ENCODE data around the gene CRACR2A. TPM values are rescaled to one million over a fixed set of nuclear protein-coding genes. Genes with fewer than 3 reads are reported as not detected.

The CRACR2A gene
- total and polyA plus RNA-seq, 5 experiments from 2014 or later: 7.7 to 26.3 (median 17.2) TPM

DNA sequence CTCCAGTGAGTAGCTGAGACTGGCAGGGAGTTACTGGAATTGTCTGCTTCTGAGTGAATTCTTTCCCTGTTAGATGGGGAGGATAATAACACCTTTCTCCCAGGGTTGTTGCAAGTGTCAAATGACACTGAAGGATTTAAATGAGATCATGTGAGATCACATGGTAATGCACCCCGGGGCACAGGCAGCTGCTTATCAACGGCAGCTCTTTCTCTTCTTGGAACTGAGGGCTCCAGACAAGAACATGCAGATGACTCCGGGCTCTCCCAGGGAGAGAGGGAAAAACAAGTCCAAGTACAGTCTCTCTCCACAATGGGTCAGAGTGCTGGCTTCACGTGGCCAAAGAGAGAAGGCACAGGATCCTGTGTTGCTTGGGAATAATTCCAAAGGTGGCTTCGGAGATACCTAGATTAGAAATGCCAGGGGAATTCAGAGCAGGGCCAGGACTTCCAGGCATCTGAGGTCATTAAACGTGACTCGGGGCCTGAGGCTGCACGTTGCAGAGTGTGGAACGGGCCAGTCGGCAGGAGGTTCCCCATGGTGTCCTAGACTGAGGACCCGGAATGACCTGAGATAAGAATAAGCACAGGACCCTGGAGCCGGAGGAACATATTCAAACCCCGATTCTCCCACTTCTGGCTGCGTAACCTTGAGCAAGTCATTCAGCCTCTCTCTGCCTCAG lies 152.7 kb downstream of the CRACR2A start:
- H3K36me3 Mint-ChIP-seq: no peaks in the 10 kb centered on the region
- H3K27me3 Mint-ChIP-seq: peaks cover 0 to 9% (median 2%) of the 10 kb centered on the region in 5 donors
- ATAC-seq (no peak), DNase-seq (peak in 1 of 10 donors; percentile 28)
- no peak overlapping the region for H3K27ac Mint-ChIP-seq
- peaks cover 0 to 9% (median 5%) of the 10 kb centered on the region in 4 donors for H3K4me1 Mint-ChIP-seq
- H3K9me3 Mint-ChIP-seq: no peaks in the 10 kb centered on the region
- H3K4me3 Mint-ChIP-seq: no peak overlapping the region
- POLR2A ChIA-PET: no interaction called here

DNA sequence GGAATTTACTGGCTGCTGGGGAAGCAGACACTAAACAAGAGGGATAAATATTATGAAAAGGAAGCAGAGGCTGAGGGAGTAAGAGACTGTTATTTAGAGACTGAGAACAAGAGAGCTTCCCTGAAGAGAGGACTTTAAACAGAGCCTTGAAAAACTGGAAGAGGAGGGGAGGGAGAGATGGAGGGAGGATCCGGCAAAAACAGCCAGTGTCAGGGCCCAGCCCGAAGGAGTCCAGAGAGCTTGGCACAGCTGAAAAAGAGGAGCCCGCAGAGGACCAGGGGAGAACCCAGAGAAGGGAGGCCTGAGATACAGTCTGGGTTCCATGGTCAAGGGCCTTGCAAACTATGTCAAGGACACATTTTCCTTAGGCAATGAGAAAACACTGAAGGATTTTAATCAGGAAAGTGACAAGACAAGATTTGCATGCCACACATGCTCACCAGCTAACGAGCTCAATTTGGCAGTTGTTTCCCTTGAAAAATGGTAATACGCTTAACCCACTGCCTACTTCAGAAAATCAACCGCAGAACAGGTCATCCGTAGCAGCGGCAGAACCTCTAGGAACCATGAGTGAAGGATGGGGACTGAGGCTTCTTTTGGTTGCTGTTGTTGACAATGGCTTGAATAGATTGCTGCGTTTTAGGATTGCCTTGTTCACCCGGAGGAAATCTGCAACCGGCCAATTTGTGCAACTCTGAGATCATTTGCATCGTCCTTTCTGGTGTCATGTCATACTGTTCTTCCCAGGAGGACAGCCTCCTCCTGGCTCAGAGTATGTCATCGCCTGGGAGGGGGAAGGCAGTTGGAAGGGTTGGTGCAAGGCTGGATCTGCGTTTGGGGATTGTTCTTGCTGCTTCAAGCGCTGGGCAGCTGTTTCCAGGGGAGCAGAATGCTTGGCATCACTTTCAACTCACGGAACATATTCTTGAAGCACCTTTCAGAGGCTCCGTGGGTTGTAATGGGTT lies 153.7 kb downstream of the CRACR2A start:
- H3K36me3 Mint-ChIP-seq: no peaks in the 10 kb centered on the region
- ATAC-seq (no peak), DNase-seq (peak in 1 of 10 donors; percentile 24)
- peaks cover 0 to 2% (median 0%) of the 10 kb centered on the region in 4 donors for H3K4me1 Mint-ChIP-seq
- H3K9me3 Mint-ChIP-seq: no peaks in the 10 kb centered on the region
- peak overlapping the region in 1 of 10 donors; percentile 59 for H3K27ac Mint-ChIP-seq
- H3K27me3 Mint-ChIP-seq: peaks cover 0 to 9% (median 2%) of the 10 kb centered on the region in 5 donors
- POLR2A ChIA-PET: no interaction called here
- H3K4me3 Mint-ChIP-seq: no peak overlapping the region

DNA sequence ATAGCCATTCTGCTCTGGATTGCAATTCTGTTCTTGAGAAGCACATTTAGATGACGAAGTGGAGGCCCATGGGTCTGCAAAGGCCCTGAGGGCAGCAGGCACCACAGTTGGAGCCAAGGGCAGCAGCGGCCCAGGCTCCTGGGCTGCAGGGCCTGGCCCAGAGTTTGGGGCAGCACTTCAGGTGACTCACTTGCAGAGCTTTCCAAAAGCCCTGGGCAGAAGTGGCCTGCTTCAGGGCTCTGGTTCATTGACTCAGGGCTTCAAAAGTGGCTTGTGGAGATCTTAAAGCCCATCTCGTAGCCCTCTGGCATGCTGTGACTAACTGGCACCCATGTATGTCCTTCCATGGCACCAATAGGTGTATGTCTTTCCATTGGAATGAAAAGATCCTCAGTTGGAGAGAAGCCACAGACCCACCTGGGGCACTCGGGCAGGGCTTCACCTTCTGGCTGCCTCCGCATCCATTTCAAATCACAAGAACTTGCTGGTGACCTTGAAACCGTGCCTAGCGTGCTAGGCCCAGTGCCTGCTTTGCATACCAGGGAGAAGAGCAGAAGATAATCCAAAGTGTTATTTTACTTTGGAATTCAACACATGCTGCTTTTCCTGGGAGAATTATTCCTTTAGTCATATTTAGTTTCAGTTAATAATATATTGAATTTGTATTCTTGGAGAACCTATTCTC lies 155.2 kb downstream of the CRACR2A start:
- Mint-ChIP-seq H3K36me3 (no peaks in the 10 kb centered on the region), H3K9me3 (no peaks in the 10 kb centered on the region), H3K4me3 (no peak overlapping the region), H3K27ac (no peak overlapping the region), H3K27me3 (peaks cover 1 to 15% (median 2%) of the 10 kb centered on the region in 5 donors), H3K4me1 (peaks cover 0 to 2% (median 0%) of the 10 kb centered on the region in 4 donors)
- ATAC-seq: no peak
- DNase-seq: peak in 1 of 10 donors; percentile 6
- POLR2A ChIA-PET: no interaction called here

DNA sequence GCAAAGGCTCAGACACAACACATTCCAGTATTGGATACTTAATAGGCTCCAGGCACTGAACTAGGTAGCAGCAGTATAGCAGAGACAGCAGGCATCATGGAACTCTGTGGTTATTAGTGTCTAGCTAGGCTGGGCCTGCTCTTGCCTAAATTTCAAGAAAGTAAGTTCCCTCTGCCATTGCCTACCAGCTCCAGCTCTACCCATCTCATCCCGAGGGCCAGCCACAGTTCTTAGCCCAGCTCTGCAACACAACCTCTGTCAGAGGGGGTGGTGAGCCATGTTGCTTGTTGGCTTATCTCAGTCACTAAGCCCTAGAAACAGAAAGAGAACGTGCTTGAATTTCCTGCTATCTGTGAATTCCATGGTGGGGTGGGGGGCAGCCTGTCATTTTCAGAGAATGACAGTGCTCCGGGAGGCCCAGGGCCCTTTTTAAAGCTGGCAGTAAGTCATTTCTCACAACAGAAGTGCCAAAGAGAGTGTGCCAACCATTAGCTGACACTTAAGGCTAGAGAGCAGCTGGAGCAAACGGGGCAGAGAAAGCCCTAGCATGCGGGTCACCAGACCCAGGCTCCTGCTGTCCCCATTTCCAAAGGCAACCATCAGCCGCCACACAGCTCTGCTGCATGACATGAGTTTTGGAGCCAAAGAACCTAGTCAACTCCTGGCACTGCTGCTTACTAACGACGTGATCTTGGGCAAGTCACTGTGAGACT lies 156.1 kb downstream of the CRACR2A start:
- Mint-ChIP-seq H3K4me1 (peaks cover 0 to 2% (median 0%) of the 10 kb centered on the region in 4 donors), H3K27ac (peak overlapping the region in 1 of 10 donors; percentile 80), H3K27me3 (peaks cover 1 to 15% (median 2%) of the 10 kb centered on the region in 5 donors), H3K36me3 (no peaks in the 10 kb centered on the region), H3K4me3 (no peak overlapping the region), H3K9me3 (no peaks in the 10 kb centered on the region)
- ATAC-seq (no peak), DNase-seq (peak in 1 of 10 donors; percentile 61)
- POLR2A ChIA-PET: no interaction called here

DNA sequence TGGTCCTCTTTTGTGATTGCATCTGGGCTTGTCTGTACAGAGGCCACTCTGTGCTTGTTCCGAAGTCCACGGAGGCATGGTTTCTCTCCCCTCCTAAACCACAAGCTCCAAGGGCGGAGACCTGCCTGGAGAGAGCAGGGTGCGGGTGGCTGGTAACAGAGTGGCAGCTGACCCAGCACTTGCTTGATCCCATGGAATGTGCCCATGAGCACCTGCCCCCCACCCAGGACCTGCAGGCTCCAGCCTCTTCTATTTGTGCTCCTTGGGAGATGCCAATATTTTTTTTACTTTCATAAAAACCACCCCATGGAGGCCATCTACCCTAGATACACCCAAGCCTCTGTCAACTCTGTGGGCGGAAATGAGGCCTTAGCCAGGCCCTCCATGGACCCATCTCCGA lies 157.2 kb downstream of the CRACR2A start:
- H3K9me3 Mint-ChIP-seq: no peaks in the 10 kb centered on the region
- no peaks in the 10 kb centered on the region for H3K36me3 Mint-ChIP-seq
- POLR2A ChIA-PET: no interaction called here
- H3K27me3 Mint-ChIP-seq: peaks cover under 1 to 13% (median 2%) of the 10 kb centered on the region in 5 donors
- peak in 1 of 10 donors; percentile 32 for DNase-seq
- no peak overlapping the region for H3K4me3 Mint-ChIP-seq
- H3K27ac Mint-ChIP-seq: no peak overlapping the region
- peaks cover 0 to 2% (median 0%) of the 10 kb centered on the region in 4 donors for H3K4me1 Mint-ChIP-seq
- no peak for ATAC-seq

DNA sequence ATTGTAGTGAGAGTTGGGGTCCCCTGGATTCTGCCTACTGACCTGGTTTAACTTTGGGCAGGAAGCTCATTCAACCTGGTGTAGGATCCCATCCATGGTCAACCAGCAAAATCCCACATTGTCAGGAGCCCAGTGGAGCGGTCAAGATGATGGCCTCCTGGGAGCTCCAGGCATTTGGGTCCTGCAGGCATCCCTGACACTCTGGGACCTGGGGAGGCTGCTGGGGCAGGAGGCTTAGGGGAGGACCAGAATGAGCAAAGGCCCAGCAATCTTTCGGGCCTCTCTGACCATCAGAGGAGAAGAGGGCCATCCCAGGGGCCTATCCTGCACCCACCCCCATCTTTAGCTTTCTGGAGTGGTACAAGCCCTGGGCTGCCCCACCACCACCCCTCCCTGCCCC lies 157.9 kb downstream of the CRACR2A start:
- no peaks in the 10 kb centered on the region for H3K9me3 Mint-ChIP-seq
- peaks cover 0 to 2% (median 0%) of the 10 kb centered on the region in 4 donors for H3K4me1 Mint-ChIP-seq
- H3K4me3 Mint-ChIP-seq: no peak overlapping the region
- ATAC-seq (no peak), DNase-seq (peak in 1 of 10 donors; percentile 28)
- no peaks in the 10 kb centered on the region for H3K36me3 Mint-ChIP-seq
- peaks cover 0 to 16% (median 2%) of the 10 kb centered on the region in 5 donors for H3K27me3 Mint-ChIP-seq
- no peak overlapping the region for H3K27ac Mint-ChIP-seq
- POLR2A ChIA-PET: no interaction called here

DNA sequence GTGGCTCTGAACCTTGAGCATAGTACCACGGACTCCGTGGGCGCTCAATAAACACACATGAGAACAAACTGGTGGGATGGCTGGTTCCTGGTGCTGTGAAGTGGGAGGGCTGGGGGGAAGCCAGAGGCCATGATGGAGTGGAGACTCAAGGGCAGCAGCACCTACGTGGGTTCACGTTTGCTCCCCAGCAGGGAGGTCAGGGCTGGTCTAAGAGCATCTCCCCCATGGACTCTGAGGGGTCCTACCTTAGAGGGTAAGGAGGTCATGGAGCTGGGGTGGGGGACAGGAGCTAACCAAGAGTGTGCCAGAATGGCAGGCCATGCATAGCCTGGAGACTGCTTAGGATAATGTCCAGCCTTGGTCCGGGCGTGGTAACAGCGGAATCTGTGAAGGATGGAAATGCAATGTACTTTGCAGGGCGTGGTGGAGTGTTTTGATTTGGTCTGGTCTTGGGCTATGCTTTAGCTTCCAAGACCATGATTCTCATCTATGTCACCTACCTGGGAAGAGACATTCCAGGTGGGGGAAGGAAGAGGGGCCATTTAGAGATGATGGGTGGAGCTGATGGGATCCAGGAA lies 158.9 kb downstream of the CRACR2A start:
- H3K36me3 Mint-ChIP-seq: no peaks in the 10 kb centered on the region
- H3K4me1 Mint-ChIP-seq: peaks cover 0 to 2% (median 0%) of the 10 kb centered on the region in 4 donors
- H3K27me3 Mint-ChIP-seq: peaks cover 0 to 16% (median 2%) of the 10 kb centered on the region in 5 donors
- no peaks in the 10 kb centered on the region for H3K9me3 Mint-ChIP-seq
- no peak overlapping the region for H3K27ac Mint-ChIP-seq
- no peak overlapping the region for H3K4me3 Mint-ChIP-seq
- ATAC-seq (no peak), DNase-seq (peak in 1 of 10 donors; percentile 47)
- POLR2A ChIA-PET: no interaction called here

DNA sequence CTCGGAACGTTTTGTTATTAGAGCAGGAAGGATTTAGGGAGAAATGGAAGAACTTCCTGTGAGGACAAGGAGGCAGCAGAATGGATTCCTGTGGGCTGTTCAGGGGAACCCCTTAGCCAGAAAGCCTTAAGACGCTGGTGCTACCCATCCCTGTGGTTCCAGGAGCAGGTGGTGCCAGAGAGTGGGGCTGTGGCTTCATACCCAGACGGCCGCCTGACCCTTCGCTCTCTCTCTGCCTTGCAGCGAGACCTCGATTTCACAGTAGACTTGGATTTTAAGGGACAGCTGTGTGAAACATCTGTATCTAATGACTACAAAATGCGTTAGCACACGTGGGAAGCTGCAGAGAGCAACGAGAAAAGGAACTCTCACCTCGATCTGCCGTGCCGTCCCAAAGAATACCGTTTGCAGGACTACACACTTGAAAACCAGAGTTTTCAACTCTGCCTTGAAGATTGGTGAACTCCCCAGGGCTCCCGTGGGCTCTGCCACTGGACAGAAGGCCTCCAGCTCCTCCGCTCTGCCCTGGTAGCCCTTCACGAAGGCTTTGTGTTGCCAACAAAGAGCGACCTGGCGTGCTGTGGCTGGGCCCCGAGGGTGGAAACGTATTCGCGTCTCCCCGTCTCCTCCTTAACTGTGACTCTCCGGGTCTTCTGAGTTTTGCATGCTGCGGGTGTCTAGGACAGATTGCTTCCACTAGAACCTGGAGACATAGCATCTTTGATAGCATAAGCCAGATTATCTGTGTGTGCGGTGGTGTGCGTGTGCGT lies 159.9 kb downstream of the CRACR2A start:
- H3K27me3 Mint-ChIP-seq: peaks cover 0 to 16% (median 5%) of the 10 kb centered on the region in 5 donors
- ATAC-seq: no peak

DNA sequence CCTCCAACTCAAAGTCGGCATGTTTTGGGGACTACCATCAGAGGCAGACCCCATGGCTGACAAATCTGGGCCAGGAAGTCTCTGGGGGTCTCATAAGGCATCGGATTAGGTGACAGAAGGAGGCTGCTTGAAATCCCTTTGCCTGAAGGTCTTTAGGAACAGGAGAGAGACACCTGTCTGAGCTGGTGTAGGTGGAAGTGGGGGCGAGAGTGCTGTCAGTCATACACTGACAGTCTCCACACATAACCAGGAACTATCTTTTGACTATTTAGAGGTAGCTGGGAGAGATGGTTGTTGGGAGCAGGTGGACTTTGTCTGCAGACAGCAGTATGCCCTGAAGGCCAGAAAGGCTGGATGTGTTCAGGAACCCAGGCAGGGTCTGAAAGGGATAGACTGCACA lies 163.2 kb downstream of the CRACR2A start:
- POLR2A ChIA-PET: no interaction called here
- peak overlapping the region in 1 of 10 donors; percentile 25 for H3K27ac Mint-ChIP-seq
- peak in 1 of 10 donors; percentile 32 for DNase-seq
- H3K9me3 Mint-ChIP-seq: peaks cover 0 to 4% (median 0%) of the 10 kb centered on the region in 9 donors
- peaks cover 0 to 21% (median 12%) of the 10 kb centered on the region in 5 donors for H3K27me3 Mint-ChIP-seq
- H3K36me3 Mint-ChIP-seq: no peaks in the 10 kb centered on the region
- H3K4me3 Mint-ChIP-seq: no peak overlapping the region
- no peaks in the 10 kb centered on the region for H3K4me1 Mint-ChIP-seq
- no peak for ATAC-seq

More for the DNA sequence above, 159.9 kb downstream of the CRACR2A start:
- Mint-ChIP-seq H3K27ac (no peak overlapping the region), H3K4me1 (peaks cover 0 to 2% (median 0%) of the 10 kb centered on the region in 4 donors), H3K4me3 (no peak overlapping the region), H3K36me3 (no peaks in the 10 kb centered on the region), H3K9me3 (no peaks in the 10 kb centered on the region)
- peak in 1 of 10 donors; percentile 18 for DNase-seq
- POLR2A ChIA-PET: no interaction called here

DNA sequence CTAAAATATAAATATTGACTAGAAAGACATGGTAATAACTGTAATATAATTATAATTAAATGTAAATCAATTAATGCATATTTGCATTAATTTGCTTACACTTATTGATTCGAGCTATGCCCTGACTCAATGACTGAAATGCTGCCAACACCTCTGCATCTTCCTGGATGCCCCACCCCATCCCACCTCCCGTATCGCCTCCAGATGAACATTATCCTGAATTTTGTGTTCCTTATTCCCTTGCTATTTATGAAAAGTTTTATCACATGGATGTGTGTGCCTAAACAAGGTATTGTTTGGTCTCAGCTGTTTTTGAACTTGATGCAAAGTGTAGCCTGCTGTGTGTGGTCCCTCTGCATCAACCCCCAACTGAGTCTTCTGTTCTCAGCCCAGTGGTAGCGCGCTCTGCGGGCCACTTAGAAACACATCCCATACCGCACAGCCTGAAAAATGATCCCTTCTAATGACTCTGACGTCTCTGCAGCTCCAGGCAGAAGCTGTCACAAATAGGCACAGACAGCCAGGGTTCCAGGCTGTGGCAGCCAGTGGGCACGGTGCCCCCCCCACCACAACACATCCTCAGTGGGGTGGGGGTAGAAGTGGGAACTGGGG lies 165.4 kb downstream of the CRACR2A start:
- Mint-ChIP-seq H3K27ac (no peak overlapping the region), H3K9me3 (peaks cover 0 to 15% (median 4%) of the 10 kb centered on the region in 9 donors), H3K27me3 (peaks cover 0 to 18% (median 10%) of the 10 kb centered on the region in 5 donors), H3K36me3 (peaks cover 0 to 6% (median 0%) of the 10 kb centered on the region in 3 donors), H3K4me3 (no peak overlapping the region), H3K4me1 (no peaks in the 10 kb centered on the region)
- DNase-seq: peak in 1 of 10 donors; percentile 4
- no peak for ATAC-seq
- POLR2A ChIA-PET: no interaction called here
